OCI-LY3 (cell line): ENCODE measurements around the gene C1orf87.

Source experiments
- CTCF ChIP-seq: fragments of 200-600, 300-600 bp; sonication (generic); IDR thresholded peaks from 2 replicates; pipeline ENCODE4 v1.5.1; 2014; ENCODE audit warnings: antibody characterized with exemption, low read length, low read depth
- EZH2phosphoT487 ChIP-seq: fragments of 200-600 bp; shearing (Covaris generic); IDR thresholded peaks from 2 replicates; pipeline ENCODE4 v1.6.1; 2018; ENCODE audit warnings: antibody characterized with exemption, mixed run types, low read depth

- TF ChIP-seq CTCF (no peak), EZH2phosphoT487 (no peak)
Observed at GRCh38 chr1:60059468-60059867, 14.1 kb downstream of the C1orf87 start.
